Astrocyte of the spinal cord (primary cell): Measurements from ENCODE around the gene PPP1R2C.

ENCODE experiments used
- DNase-seq: peaks from one replicate; pipeline ENCODE4 v3.0.0; 2011; ENCODE audit warnings: low read depth, low spot score
- H3K4me3 ChIP-seq: 2 replicates; pipeline ENCODE4 v1.5.1; 2011; ENCODE audit warnings: low read depth, mild to moderate bottlenecking, low read length, moderate library complexity
- in situ Hi-C: cut with HindIII; loops from 2 replicates; pipeline ENCODE4 v1.10.0; 2017; ENCODE audit warnings: low sequenced_read_pairs
- TF ChIP-seq, protein P1 (sequence below): IDR thresholded peaks from 2 replicates; pipeline ENCODE4 v1.5.1; 2012; ENCODE audit warnings: low read depth, mild to moderate bottlenecking, low read length, inconsistent platforms

Gene PPP1R2C

DNA sequence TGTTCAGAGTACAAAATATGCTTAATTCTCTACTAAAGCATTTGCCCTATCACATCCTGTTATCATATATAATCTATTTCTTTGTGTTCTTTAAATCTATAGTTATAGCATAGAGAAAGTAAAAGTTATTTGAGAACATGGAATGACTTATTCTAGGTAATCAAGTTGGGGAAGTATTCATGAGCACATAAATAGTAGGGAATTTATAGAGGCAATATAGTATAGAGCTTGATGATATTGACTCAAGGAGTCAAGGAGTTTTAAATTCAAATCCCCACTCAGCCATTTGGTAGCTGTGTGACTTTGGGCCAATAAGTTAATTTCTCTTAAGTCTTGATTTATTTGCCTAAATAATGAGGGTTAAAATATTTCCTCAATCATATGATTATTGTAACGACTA, 37.5 kb downstream of the PPP1R2C start:
- in situ Hi-C loops, result no loop called here
- H3K4me3 ChIP-seq, result no peak overlapping the region
- no peak for DNase-seq
- TF ChIP-seq, protein P1, sequence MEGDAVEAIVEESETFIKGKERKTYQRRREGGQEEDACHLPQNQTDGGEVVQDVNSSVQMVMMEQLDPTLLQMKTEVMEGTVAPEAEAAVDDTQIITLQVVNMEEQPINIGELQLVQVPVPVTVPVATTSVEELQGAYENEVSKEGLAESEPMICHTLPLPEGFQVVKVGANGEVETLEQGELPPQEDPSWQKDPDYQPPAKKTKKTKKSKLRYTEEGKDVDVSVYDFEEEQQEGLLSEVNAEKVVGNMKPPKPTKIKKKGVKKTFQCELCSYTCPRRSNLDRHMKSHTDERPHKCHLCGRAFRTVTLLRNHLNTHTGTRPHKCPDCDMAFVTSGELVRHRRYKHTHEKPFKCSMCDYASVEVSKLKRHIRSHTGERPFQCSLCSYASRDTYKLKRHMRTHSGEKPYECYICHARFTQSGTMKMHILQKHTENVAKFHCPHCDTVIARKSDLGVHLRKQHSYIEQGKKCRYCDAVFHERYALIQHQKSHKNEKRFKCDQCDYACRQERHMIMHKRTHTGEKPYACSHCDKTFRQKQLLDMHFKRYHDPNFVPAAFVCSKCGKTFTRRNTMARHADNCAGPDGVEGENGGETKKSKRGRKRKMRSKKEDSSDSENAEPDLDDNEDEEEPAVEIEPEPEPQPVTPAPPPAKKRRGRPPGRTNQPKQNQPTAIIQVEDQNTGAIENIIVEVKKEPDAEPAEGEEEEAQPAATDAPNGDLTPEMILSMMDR, result no peak

DNA sequence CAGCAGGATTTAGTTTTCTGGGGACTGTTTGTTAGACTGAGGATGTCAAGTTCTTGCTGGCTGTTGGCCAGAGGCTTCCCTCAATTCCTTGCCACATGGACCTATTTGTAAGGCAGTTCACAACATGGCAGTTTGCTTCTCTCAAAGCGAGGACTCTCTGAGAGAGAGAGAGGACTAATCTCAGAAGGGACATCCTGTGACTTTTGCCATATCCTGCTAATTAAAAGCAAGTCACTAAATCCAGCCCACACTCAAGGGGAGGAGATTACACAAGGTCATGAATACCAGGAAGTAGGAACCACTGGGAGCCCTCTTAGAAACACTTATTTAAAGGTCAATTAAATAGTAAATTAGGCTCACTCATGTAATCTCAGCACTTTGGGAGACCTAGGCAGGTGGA, 38.2 kb downstream of the PPP1R2C start:
- no peak for DNase-seq
- no peak overlapping the region for H3K4me3 ChIP-seq
- TF ChIP-seq, protein P1, result no peak
- in situ Hi-C loops, result no loop called here

DNA sequence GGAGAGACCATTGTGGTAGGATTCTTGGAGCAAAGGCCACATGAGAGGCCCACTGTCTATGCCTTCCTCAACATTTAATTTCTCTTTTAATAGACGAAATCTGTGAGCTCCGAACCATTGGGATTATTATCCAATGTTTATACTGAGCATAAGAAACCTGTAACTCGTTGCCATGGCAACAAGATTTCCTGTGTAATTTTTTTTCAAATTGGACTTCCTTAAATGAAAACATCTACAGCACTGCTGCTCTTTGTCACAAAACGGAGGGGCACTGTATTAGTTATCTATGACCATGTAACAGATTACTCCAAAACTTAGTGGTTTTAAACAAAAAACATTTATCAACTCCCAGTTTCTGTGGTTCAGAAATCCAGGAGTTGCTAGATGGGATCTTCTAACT, 38.7 kb downstream of the PPP1R2C start:
- H3K4me3 ChIP-seq, result no peak overlapping the region
- in situ Hi-C loops, result no loop called here
- TF ChIP-seq, protein P1, result no peak
- no peak for DNase-seq

DNA sequence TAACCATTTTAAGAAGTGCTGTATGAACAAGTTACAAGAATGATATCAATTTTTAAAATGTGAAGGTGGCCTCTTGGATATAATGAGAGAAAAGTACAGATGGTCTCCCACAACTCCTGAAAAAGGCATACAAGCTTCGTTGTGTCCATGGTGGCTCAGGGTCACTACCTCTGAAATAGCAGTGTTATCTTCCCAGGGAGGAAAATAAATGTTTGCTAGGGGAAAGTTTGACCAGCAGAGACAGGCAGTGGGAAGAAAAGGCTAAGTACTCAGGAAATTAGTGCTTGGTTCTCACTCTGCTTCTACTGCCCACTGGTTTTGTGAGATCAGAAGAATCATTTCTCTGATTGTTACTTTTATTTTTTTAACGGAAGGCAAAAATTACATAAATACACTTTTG, 39.4 kb downstream of the PPP1R2C start:
- in situ Hi-C loops, result no loop called here
- no peak overlapping the region for H3K4me3 ChIP-seq
- DNase-seq, result no peak
- TF ChIP-seq, protein P1, result no peak

DNA sequence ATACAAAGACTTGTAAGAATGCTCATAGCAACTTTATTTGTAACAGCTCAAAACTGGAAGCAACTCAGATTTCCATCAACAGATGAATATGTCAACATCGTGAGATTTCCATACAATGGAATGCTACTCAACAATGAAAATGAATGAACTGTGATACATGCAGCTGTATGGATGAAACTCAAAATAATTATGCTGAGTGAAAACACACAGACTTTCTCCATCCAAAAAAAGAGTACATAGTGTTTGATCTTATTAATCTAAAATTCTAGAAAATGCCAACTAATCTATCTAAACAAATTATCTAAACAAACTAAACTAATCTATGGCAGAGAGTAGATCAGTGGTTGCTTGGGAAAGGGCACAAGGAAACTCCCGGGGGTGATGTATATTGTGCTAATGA, 42.7 kb downstream of the PPP1R2C start:
- DNase-seq, result no peak
- in situ Hi-C loops, result no loop called here
- TF ChIP-seq, protein P1, result no peak
- H3K4me3 ChIP-seq, result no peak overlapping the region

DNA sequence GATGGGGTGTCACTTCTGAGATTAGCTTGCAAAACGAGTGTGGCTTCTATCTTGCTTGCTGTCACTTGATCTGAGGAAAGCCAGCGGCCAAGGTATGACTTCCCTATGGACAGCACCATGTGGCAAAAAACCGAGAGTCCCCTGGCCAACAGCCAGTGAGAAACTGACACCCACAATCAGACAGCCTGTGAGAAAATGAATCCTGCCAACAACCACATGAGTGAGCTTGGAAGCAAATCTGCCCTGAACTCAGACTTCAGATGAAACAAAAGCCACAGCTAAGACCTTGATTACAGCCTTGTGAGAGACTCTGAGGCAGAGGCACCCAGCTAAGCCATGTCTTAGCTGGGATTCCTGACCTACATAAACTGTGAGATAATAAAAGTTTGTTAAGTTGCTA, 45.5 kb downstream of the PPP1R2C start:
- in situ Hi-C loops, result no loop called here
- H3K4me3 ChIP-seq, result no peak overlapping the region
- TF ChIP-seq, protein P1, result no peak
- no peak for DNase-seq
